Colon (tissue), 2 donors: ENCODE data around the gene RDH12.
"Not testable (repeated sequence)": the region's sequence is repeated elsewhere in the genome, so short reads cannot be mapped to it uniquely, and the experiment has no call there.

ENCODE experiments used
- FAIRE-seq: peaks from 2 replicates; lab custom pipeline; 2012; peaks lifted over from hg19 to GRCh38; lab: Jason Lieb, UNC
- donor health status: control.
- donor health status: control.

The RDH12 gene

GRCh38 chr14:67705211-67705610, 3.5 kb downstream of the RDH12 start:
- no peak for FAIRE-seq

- FAIRE-seq: not testable (repeated sequence)
These were observed 7.7 kb downstream of the RDH12 start for GRCh38 chr14:67709346-67709745.

- not testable (repeated sequence) for FAIRE-seq
These were observed 8.1 kb downstream of the RDH12 start for GRCh38 chr14:67709796-67710195.

- FAIRE-seq: no peak
These were observed 8.5 kb downstream of the RDH12 start for GRCh38 chr14:67710209-67710608.

- no peak for FAIRE-seq
These were observed 15.4 kb downstream of the RDH12 start for GRCh38 chr14:67717048-67717447.

- no peak for FAIRE-seq
These were observed 16.6 kb downstream of the RDH12 start for GRCh38 chr14:67718265-67718664.

- FAIRE-seq: not testable (repeated sequence)
These were observed 17.7 kb downstream of the RDH12 start for GRCh38 chr14:67719385-67719784.

GRCh38 chr14:67719866-67720265, 18.2 kb downstream of the RDH12 start:
- no peak for FAIRE-seq

- FAIRE-seq: no peak
These were observed 20.2 kb downstream of the RDH12 start for GRCh38 chr14:67721875-67722274.

GRCh38 chr14:67722293-67722692, 20.6 kb downstream of the RDH12 start:
- no peak for FAIRE-seq

GRCh38 chr14:67725171-67725570, 23.5 kb downstream of the RDH12 start:
- no peak for FAIRE-seq

GRCh38 chr14:67727361-67727760, 25.7 kb downstream of the RDH12 start:
- no peak for FAIRE-seq

- FAIRE-seq: no peak
These were observed 26.6 kb downstream of the RDH12 start for GRCh38 chr14:67728258-67728657.

- FAIRE-seq: no peak
These were observed 27.6 kb downstream of the RDH12 start for GRCh38 chr14:67729072-67729885.

- no peak for FAIRE-seq
These were observed 31.9 kb downstream of the RDH12 start for GRCh38 chr14:67733616-67734015.

GRCh38 chr14:67734675-67735074, 33.0 kb downstream of the RDH12 start:
- no peak for FAIRE-seq

- no peak for FAIRE-seq
These were observed 33.9 kb downstream of the RDH12 start for GRCh38 chr14:67735336-67736147.

- no peak for FAIRE-seq
These were observed 35.1 kb downstream of the RDH12 start for GRCh38 chr14:67736771-67737170.

- FAIRE-seq: no peak
These were observed 37.2 kb downstream of the RDH12 start for GRCh38 chr14:67738740-67739504.

GRCh38 chr14:67744046-67744445, 42.4 kb downstream of the RDH12 start:
- FAIRE-seq: no peak

GRCh38 chr14:67746927-67747326, 45.2 kb downstream of the RDH12 start:
- FAIRE-seq: no peak

- no peak for FAIRE-seq
These were observed 46.6 kb downstream of the RDH12 start for GRCh38 chr14:67748312-67748711.
